GM23338 (cell line): ENCODE measurements around the gene DPF3. TPM values are rescaled to one million over a fixed set of nuclear protein-coding genes. Genes with fewer than 3 reads are reported as not detected.

Source experiments
- ATAC-seq: fragments of 200-7000 bp; cut with Tn5 transposase; 3 replicates; pipeline ENCODE4 v1.9.1; 2020
- DNase-seq: peaks from one replicate; pipeline ENCODE4 v3.0.0-alpha.2; 2015; ENCODE audit warnings: low spot score
- H2AFZ ChIP-seq: fragments of 200-600 bp; sonication (generic); 2 replicates; pipeline ENCODE4 v1.8.0; 2016; ENCODE audit warnings: antibody characterized with exemption, mild to moderate bottlenecking, moderate library complexity
- H3F3A ChIP-seq: fragments of 200-600 bp; sonication (generic); replicated peaks from 2 replicates; pipeline ENCODE4 v1.8.0; 2017; ENCODE audit warnings: antibody characterized with exemption, mixed run types, low read depth
- H3K27ac ChIP-seq: fragments of 200-600 bp; sonication (generic); 2 replicates; pipeline ENCODE4 v1.6.1; 2016; ENCODE audit warnings: low read depth
- H3K27me3 ChIP-seq: fragments of 200-600 bp; sonication (generic); 2 replicates; pipeline ENCODE4 v1.8.0; 2016; ENCODE audit warnings: mild to moderate bottlenecking, mixed run types, moderate library complexity; ENCODE audit not compliant: insufficient read depth
- H3K36me3 ChIP-seq: fragments of 200-600 bp; sonication (generic); 2 replicates; pipeline ENCODE4 v1.8.0; 2016; ENCODE audit warnings: mild to moderate bottlenecking; ENCODE audit not compliant: insufficient read depth
- H3K4me1 ChIP-seq: fragments of 200-600 bp; sonication (generic); 2 replicates; pipeline ENCODE4 v1.8.0; 2016; ENCODE audit warnings: mild to moderate bottlenecking, moderate library complexity; ENCODE audit not compliant: insufficient read depth
- H3K4me2 ChIP-seq: fragments of 200-600 bp; sonication (generic); 2 replicates; pipeline ENCODE4 v1.7.1; 2017; ENCODE audit warnings: mixed run types
- H3K4me3 ChIP-seq: fragments of 200-600 bp; sonication (generic); 2 replicates; pipeline ENCODE4 v1.6.1; 2016; ENCODE audit warnings: mixed run types
- H3K79me2 ChIP-seq: fragments of 200-600 bp; sonication (generic); replicated peaks from 2 replicates; pipeline ENCODE4 v1.8.0; 2017; ENCODE audit warnings: mild to moderate bottlenecking; ENCODE audit not compliant: insufficient read depth
- H3K9me2 ChIP-seq: fragments of 200-600 bp; sonication (generic); 2 replicates; pipeline ENCODE4 v1.8.0; 2017; ENCODE audit not compliant: insufficient read depth
- H4K20me1 ChIP-seq: fragments of 200-600 bp; sonication (generic); replicated peaks from 2 replicates; pipeline ENCODE4 v1.8.0; 2017; ENCODE audit warnings: mild to moderate bottlenecking; ENCODE audit not compliant: insufficient read depth
- H3K27ac Mint-ChIP-seq: 2 replicates; pipeline ENCODE4 v1.8.0; 2020; ENCODE audit warnings: inconsistent platforms, mild to moderate bottlenecking, moderate library complexity, mixed read lengths
- H3K27me3 Mint-ChIP-seq: 3 replicates; pipeline ENCODE4 v1.8.0; 2022; ENCODE audit warnings: low read depth, mild to moderate bottlenecking, moderate library complexity, mixed read lengths, inconsistent platforms; ENCODE audit not compliant: insufficient read depth, poor library complexity
- H3K36me3 Mint-ChIP-seq: 3 replicates; pipeline ENCODE4 v1.8.0; 2021; ENCODE audit warnings: low read depth, mild to moderate bottlenecking, inconsistent platforms, moderate library complexity, mixed read lengths
- H3K4me1 Mint-ChIP-seq: 3 replicates; pipeline ENCODE4 v1.8.0; 2020; ENCODE audit warnings: mild to moderate bottlenecking, inconsistent platforms, mixed read lengths
- H3K4me3 Mint-ChIP-seq: 3 replicates; pipeline ENCODE4 v1.8.0; 2021; ENCODE audit warnings: moderate library complexity, mild to moderate bottlenecking, inconsistent platforms, mixed read lengths
- H3K9me3 Mint-ChIP-seq: 3 replicates; pipeline ENCODE4 v1.8.0; 2020; ENCODE audit warnings: moderate library complexity, mild to moderate bottlenecking, inconsistent platforms, mixed read lengths
- CREB1 ChIP-seq: fragments of 250-450 bp; sonication (Bioruptor Pico); IDR thresholded peaks from 2 replicates; pipeline ENCODE4 v1.5.0; 2020; ENCODE audit warnings: low read depth, mild to moderate bottlenecking, moderate library complexity
- EZH2 ChIP-seq: fragments of 200-600 bp; sonication (generic); IDR thresholded peaks from one replicate; pipeline ENCODE4 v1.8.0; 2017; ENCODE audit warnings: antibody characterized with exemption, mild to moderate bottlenecking, low read depth; ENCODE audit not compliant: unreplicated experiment
- EZH2phosphoT487 ChIP-seq: fragments of 200-600 bp; sonication (generic); IDR thresholded peaks from one replicate; pipeline ENCODE4 v1.8.1; 2018; ENCODE audit warnings: antibody characterized with exemption; ENCODE audit not compliant: unreplicated experiment
- JUNB ChIP-seq: IDR thresholded peaks from one replicate; pipeline ENCODE4 v1.6.1; 2016; ENCODE audit warnings: antibody characterized with exemption; ENCODE audit not compliant: unreplicated experiment
- NANOG ChIP-seq: IDR thresholded peaks from 2 replicates; pipeline ENCODE4 v1.6.1; 2016; ENCODE audit warnings: antibody characterized with exemption, borderline replicate concordance
- POLR2AphosphoS5 ChIP-seq: IDR thresholded peaks from 2 replicates; pipeline ENCODE4 v1.6.1; 2016; ENCODE audit warnings: antibody characterized with exemption, low read depth
- STAT1 ChIP-seq: IDR thresholded peaks from one replicate; pipeline ENCODE4 v1.6.1; 2016; ENCODE audit warnings: antibody characterized with exemption; ENCODE audit not compliant: unreplicated experiment
- ZNF114 ChIP-seq: fragments of 250-450 bp; sonication (Bioruptor Pico); IDR thresholded peaks from 2 replicates; pipeline ENCODE4 v1.5.0; 2020; ENCODE audit warnings: mild to moderate bottlenecking, moderate library complexity
- ZNF331 ChIP-seq: fragments of 250-450 bp; sonication (Bioruptor Pico); IDR thresholded peaks from 2 replicates; pipeline ENCODE4 v1.5.0; 2020; ENCODE audit warnings: low read depth, mild to moderate bottlenecking, moderate library complexity
- polyA plus RNA-seq: library from polyadenylated mRNA; unstranded; fragments of >200 nt; fragmentation: Nextera tagmentation; extraction: Ambion mirVana; gene quantifications from 2 replicates; pipeline ENCODE4 v1.2.1, GENCODE V29; 2016
- total RNA-seq: library from RNA; depleted of rRNA; stranded (reverse); fragments of >200 nt; shearing (Covaris generic); gene quantifications from 2 replicates; pipeline ENCODE4 v1.2.3, GENCODE V29; 2014
- TF ChIP-seq, protein P1 (sequence below), 2 experiments: fragments of 200-600 bp in 1 of 2; sonication (generic) in 1 of 2; conservative IDR thresholded peaks; 2 replicates each; pipeline versions ENCODE4 v1.5.1 to v1.6.1; 2016 to 2017; ENCODE audit warnings: antibody characterized with exemption in 2 of 2, low read depth in 2 of 2, mild to moderate bottlenecking in 2 of 2, moderate library complexity in 1 of 2
- TF ChIP-seq, protein P2 (sequence below): fragments of 250-450 bp; sonication (Bioruptor Pico); IDR thresholded peaks from 2 replicates; pipeline ENCODE4 v1.5.0; 2020; ENCODE audit warnings: mild to moderate bottlenecking, moderate library complexity
- TF ChIP-seq, protein P3 (sequence below): IDR thresholded peaks from 2 replicates; pipeline ENCODE4 v1.6.1; 2016; ENCODE audit warnings: antibody characterized with exemption
- TF ChIP-seq, protein P4 (sequence below): IDR thresholded peaks from one replicate; pipeline ENCODE4 v1.6.1; 2018; ENCODE audit warnings: antibody characterized with exemption; ENCODE audit not compliant: unreplicated experiment

The DPF3 gene
- total and polyA plus RNA-seq, 2 experiments from 2014 or later = 0.18 to 1.0 TPM

DNA sequence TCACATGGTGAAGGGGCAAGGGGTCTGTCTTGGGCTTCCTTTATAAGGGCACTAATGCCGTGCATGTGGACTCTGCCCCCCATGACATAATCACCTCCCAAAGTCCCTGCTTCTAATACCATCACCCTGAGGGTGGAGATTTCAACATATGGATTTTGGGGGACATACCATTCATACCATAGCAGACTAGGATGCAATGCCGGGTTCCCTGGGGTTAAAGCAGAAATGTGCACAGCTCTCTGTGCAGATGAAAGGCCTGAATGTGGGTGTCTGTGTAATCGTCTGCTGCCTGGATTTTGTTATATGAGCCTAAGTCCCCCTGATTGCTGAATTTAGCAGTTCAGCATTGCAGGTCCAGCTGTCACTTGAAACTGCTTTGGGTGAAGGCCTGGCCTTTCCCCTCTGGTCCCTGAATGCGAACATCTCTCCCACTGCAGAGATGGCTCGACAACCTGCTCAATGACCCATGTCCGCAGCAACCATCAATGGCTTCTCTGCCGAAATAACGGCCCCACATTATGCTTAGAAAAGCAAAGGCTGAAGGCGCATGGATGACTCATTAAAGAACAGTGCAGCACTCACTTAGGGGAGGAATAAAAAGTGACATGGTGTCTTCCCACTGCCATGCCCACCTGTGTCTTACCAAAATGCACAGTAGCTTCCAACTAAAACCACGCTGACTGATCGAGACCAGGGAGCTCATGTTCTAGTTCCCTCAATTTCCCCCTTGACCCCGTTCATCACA is 286.3 kb downstream of the DPF3 start:
- Histone ChIP-seq H3K9me2 (peaks cover 10% of the 10 kb centered on the region; the same call in 1 of the 2 replicates), H3K4me2 (no peak overlapping the region), H3K4me3 (no peak overlapping the region), H2AFZ (no peak overlapping the region), H3K27me3 (no peaks in the 10 kb centered on the region), H3K27ac (no peak overlapping the region), H3K4me1 (no peaks in the 10 kb centered on the region), H3K36me3 (no peaks in the 10 kb centered on the region), H4K20me1 (no peaks in the 10 kb centered on the region), H3K79me2 (no peaks in the 10 kb centered on the region), H3F3A (no peaks in the 10 kb centered on the region)
- peaks cover 3% of the 10 kb centered on the region for H3K27me3 Mint-ChIP-seq
- ATAC-seq (no peak), DNase-seq (no peak)
- TF ChIP-seq, protein P1, sequence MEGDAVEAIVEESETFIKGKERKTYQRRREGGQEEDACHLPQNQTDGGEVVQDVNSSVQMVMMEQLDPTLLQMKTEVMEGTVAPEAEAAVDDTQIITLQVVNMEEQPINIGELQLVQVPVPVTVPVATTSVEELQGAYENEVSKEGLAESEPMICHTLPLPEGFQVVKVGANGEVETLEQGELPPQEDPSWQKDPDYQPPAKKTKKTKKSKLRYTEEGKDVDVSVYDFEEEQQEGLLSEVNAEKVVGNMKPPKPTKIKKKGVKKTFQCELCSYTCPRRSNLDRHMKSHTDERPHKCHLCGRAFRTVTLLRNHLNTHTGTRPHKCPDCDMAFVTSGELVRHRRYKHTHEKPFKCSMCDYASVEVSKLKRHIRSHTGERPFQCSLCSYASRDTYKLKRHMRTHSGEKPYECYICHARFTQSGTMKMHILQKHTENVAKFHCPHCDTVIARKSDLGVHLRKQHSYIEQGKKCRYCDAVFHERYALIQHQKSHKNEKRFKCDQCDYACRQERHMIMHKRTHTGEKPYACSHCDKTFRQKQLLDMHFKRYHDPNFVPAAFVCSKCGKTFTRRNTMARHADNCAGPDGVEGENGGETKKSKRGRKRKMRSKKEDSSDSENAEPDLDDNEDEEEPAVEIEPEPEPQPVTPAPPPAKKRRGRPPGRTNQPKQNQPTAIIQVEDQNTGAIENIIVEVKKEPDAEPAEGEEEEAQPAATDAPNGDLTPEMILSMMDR (conservative IDR thresholded peaks at IDR 0.05; ENCODE audit: low read depth in 2 of 2) = no peak
- TF ChIP-seq NANOG (no peak), POLR2AphosphoS5 (no peak), EZH2 (no peak), ZNF114 (CRISPR knock-in tag) (no peak), CREB1 (CRISPR knock-in tag) (no peak), ZNF331 (no peak), STAT1 (no peak), JUNB (no peak), EZH2phosphoT487 (no peak)
- TF ChIP-seq, protein P2, sequence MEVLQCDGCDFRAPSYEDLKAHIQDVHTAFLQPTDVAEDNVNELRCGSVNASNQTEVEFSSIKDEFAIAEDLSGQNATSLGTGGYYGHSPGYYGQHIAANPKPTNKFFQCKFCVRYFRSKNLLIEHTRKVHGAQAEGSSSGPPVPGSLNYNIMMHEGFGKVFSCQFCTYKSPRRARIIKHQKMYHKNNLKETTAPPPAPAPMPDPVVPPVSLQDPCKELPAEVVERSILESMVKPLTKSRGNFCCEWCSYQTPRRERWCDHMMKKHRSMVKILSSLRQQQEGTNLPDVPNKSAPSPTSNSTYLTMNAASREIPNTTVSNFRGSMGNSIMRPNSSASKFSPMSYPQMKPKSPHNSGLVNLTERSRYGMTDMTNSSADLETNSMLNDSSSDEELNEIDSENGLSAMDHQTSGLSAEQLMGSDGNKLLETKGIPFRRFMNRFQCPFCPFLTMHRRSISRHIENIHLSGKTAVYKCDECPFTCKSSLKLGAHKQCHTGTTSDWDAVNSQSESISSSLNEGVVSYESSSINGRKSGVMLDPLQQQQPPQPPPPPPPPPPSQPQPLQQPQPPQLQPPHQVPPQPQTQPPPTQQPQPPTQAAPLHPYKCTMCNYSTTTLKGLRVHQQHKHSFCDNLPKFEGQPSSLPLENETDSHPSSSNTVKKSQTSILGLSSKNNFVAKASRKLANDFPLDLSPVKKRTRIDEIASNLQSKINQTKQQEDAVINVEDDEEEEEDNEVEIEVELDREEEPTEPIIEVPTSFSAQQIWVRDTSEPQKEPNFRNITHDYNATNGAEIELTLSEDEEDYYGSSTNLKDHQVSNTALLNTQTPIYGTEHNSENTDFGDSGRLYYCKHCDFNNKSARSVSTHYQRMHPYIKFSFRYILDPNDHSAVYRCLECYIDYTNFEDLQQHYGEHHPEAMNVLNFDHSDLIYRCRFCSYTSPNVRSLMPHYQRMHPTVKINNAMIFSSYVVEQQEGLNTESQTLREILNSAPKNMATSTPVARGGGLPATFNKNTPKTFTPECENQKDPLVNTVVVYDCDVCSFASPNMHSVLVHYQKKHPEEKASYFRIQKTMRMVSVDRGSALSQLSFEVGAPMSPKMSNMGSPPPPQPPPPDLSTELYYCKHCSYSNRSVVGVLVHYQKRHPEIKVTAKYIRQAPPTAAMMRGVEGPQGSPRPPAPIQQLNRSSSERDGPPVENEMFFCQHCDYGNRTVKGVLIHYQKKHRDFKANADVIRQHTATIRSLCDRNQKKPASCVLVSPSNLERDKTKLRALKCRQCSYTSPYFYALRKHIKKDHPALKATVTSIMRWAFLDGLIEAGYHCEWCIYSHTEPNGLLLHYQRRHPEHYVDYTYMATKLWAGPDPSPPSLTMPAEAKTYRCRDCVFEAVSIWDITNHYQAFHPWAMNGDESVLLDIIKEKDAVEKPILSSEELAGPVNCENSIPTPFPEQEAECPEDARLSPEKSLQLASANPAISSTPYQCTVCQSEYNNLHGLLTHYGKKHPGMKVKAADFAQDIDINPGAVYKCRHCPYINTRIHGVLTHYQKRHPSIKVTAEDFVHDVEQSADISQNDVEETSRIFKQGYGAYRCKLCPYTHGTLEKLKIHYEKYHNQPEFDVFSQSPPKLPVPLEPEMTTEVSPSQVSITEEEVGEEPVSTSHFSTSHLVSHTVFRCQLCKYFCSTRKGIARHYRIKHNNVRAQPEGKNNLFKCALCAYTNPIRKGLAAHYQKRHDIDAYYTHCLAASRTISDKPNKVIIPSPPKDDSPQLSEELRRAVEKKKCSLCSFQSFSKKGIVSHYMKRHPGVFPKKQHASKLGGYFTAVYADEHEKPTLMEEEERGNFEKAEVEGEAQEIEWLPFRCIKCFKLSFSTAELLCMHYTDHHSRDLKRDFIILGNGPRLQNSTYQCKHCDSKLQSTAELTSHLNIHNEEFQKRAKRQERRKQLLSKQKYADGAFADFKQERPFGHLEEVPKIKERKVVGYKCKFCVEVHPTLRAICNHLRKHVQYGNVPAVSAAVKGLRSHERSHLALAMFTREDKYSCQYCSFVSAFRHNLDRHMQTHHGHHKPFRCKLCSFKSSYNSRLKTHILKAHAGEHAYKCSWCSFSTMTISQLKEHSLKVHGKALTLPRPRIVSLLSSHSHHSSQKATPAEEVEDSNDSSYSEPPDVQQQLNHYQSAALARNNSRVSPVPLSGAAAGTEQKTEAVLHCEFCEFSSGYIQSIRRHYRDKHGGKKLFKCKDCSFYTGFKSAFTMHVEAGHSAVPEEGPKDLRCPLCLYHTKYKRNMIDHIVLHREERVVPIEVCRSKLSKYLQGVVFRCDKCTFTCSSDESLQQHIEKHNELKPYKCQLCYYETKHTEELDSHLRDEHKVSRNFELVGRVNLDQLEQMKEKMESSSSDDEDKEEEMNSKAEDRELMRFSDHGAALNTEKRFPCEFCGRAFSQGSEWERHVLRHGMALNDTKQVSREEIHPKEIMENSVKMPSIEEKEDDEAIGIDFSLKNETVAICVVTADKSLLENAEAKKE (CRISPR knock-in tag) = no peak
- TF ChIP-seq, protein P3, sequence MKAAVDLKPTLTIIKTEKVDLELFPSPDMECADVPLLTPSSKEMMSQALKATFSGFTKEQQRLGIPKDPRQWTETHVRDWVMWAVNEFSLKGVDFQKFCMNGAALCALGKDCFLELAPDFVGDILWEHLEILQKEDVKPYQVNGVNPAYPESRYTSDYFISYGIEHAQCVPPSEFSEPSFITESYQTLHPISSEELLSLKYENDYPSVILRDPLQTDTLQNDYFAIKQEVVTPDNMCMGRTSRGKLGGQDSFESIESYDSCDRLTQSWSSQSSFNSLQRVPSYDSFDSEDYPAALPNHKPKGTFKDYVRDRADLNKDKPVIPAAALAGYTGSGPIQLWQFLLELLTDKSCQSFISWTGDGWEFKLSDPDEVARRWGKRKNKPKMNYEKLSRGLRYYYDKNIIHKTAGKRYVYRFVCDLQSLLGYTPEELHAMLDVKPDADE = no peak
- TF ChIP-seq, protein P4, sequence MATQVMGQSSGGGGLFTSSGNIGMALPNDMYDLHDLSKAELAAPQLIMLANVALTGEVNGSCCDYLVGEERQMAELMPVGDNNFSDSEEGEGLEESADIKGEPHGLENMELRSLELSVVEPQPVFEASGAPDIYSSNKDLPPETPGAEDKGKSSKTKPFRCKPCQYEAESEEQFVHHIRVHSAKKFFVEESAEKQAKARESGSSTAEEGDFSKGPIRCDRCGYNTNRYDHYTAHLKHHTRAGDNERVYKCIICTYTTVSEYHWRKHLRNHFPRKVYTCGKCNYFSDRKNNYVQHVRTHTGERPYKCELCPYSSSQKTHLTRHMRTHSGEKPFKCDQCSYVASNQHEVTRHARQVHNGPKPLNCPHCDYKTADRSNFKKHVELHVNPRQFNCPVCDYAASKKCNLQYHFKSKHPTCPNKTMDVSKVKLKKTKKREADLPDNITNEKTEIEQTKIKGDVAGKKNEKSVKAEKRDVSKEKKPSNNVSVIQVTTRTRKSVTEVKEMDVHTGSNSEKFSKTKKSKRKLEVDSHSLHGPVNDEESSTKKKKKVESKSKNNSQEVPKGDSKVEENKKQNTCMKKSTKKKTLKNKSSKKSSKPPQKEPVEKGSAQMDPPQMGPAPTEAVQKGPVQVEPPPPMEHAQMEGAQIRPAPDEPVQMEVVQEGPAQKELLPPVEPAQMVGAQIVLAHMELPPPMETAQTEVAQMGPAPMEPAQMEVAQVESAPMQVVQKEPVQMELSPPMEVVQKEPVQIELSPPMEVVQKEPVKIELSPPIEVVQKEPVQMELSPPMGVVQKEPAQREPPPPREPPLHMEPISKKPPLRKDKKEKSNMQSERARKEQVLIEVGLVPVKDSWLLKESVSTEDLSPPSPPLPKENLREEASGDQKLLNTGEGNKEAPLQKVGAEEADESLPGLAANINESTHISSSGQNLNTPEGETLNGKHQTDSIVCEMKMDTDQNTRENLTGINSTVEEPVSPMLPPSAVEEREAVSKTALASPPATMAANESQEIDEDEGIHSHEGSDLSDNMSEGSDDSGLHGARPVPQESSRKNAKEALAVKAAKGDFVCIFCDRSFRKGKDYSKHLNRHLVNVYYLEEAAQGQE = no peak
- no peak overlapping the region for H3K4me3 Mint-ChIP-seq
- H3K27ac Mint-ChIP-seq = no peak overlapping the region
- H3K36me3 Mint-ChIP-seq = no peaks in the 10 kb centered on the region
- H3K9me3 Mint-ChIP-seq = no peaks in the 10 kb centered on the region
- H3K4me1 Mint-ChIP-seq = peaks cover 13% of the 10 kb centered on the region; the same call in 2 of the 3 replicates
